DND-41 (cell line): ENCODE measurements around the gene DGKB.

Experiments
- EZH2 ChIP-seq: IDR thresholded peaks from 3 replicates; pipeline ENCODE4 v1.6.1; 2012; ENCODE audit warnings: borderline replicate concordance, low read depth, mild to moderate bottlenecking, moderate library complexity, low read length, inconsistent platforms; ENCODE audit not compliant: severe bottlenecking
- TF ChIP-seq, protein P1 (sequence below): IDR thresholded peaks from 2 replicates; pipeline ENCODE4 v1.5.1; 2012; ENCODE audit warnings: borderline replicate concordance, low read length, moderate library complexity, mild to moderate bottlenecking; ENCODE audit not compliant: poor library complexity, severe bottlenecking; ENCODE audit errors: extremely low read depth

DNA sequence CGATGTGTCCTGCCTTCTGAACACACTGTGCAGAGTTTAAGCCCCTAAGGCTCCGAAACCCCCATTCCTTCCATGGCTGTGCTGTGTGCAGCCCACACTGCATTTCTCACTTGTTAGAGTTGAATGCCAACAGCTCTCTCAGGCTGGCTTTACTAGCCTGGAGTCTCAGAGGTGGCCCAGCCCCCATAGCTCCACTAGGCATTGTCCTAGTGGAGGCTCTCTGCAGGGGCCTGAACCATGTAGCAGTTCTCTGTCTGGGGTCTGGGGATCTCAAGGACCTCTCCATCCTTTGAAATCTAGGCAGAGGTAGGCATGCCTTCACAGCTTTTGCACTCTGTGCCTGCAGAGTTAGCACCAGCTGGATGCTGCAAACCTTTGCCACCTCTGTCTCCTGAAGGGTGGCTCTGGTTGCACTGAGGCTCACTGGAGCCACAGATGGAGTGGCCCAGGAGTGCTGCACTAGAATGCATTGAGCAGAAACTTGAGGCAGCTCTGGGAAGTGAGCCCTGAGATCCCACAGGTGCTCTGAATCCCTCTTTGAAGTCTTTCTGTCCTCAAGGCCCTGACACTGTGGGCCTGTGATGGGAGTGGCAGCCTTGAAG lies 301.7 kb downstream of the DGKB start:
- TF ChIP-seq, protein P1, sequence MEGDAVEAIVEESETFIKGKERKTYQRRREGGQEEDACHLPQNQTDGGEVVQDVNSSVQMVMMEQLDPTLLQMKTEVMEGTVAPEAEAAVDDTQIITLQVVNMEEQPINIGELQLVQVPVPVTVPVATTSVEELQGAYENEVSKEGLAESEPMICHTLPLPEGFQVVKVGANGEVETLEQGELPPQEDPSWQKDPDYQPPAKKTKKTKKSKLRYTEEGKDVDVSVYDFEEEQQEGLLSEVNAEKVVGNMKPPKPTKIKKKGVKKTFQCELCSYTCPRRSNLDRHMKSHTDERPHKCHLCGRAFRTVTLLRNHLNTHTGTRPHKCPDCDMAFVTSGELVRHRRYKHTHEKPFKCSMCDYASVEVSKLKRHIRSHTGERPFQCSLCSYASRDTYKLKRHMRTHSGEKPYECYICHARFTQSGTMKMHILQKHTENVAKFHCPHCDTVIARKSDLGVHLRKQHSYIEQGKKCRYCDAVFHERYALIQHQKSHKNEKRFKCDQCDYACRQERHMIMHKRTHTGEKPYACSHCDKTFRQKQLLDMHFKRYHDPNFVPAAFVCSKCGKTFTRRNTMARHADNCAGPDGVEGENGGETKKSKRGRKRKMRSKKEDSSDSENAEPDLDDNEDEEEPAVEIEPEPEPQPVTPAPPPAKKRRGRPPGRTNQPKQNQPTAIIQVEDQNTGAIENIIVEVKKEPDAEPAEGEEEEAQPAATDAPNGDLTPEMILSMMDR: no peak
- TF ChIP-seq EZH2: no peak
